Bladder microvascular endothelial cell (primary cell): Measurements from ENCODE around the gene WNT5B. TPM values are rescaled to one million over a fixed set of nuclear protein-coding genes. Genes with fewer than 3 reads are reported as not detected.

Experiments used
- total RNA-seq: library from RNA; depleted of rRNA; stranded (reverse); fragments of >200 nt; gene quantifications from 2 replicates; pipeline ENCODE4 v1.2.3, GENCODE V29; 2014

The WNT5B gene
- 0.32 and 0.44 TPM in 2 replicates for total RNA-seq

DNA sequence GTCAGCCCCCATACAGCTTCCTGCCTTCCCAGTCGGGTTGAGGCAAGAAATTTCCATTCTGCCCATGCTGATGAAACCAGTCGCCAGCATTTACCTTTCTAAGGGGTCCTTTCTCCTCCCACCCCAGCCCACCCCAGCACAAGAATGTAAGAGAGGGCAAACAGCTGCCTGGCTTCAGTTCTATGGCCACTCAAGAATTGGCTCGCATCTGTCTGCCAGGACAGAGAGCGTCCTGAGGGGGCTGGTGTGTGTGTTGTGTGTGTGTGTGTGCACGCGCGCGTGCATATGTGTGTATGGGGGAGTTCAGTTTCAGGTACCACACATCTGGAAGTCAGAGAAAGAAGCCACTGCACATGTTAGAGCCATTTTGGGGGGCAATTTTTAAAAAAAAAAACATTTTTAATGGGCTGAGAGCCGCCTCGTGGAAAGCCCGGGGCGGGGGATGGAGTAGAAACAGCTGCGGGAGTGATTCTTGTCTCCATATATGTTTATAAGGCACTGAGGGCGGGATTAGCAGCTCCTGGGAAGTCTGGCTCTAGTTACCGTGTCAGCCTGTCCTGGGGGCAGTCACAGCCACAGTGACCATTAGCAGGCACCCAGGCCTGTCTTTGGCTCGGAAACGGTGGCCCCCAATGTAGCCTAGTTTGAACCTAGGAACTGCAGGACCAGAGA lies at the start of gene WNT5B:
TSS of gene WNT5B (plus strand) at position 566 of the 672 bp plus-strand sequence. CDS start 2,124 bp downstream, outside the sequence.

DNA sequence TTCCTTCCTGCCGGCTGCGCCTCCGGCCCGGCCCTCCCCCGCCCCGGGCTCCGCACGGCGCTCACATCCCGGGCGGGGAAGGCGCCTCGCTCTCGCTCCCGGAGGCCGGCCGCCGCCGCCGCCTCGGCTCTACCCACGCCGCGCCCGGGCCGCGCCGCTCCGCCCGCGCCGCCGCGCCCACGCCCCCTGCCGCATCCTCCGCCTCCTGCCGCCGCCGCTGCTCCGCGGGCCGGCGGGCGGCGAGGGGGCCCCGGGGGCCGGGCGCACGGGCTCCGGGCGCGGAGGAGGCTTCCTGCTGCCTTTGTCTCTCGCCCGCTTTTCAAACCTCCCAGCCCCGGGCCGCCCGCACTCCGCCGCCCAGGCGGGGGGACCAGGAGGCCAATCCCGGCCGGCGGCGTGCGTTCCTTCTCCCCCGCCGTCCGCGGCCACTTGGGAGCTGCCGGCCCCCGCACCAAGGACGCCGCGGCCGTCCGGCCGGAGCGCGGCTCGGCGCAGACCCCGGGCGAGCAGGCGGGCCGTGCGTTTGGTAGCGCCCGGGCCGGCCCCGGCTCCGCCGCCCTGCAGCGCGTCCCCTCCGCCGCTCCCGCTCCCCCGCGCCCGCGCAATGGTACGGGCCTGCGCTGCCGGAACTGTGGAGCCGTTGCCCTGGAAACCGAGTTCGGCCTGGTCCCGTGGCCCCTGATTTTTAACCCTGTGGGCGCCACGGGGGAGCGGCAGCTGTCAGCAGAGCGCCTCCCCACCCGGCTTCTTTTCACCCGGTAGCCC lies 34.6 kb upstream of the WNT5B start, which contains the start of gene FBXL14:
TSS of gene FBXL14 (minus strand) at position 321 of the 765 bp plus-strand sequence. CDS start 515 bp downstream, outside the sequence.

DNA sequence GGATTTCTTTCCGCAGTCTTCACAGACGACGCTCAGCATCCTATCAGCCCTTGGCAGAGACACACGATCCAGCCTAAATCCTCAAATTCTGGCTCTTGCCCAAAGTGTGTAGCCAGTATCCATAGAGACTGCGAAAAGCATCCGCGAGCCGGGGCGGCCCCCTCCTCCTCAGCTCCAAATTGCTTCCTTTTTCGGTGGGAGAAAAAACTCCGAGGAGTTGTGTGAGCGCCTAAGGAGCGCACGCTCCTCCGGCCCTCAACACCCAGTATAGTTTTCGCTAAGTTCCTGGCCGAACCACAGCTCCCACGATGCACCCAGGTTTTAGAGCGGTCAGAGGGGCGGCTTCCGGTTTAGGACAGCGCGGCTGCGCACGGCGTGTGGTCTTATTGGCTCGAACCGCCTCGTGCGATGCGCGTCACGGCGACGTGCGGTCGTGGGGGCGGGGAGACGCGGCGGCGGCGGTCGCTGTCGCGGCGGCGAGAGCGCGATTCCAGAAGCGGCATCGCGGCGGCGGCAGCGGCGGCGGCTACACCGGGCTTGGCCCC lies 61.6 kb downstream of the WNT5B start, which contains the start of gene ADIPOR2:
TSS of gene ADIPOR2 (plus strand) at position 493 of the 545 bp plus-strand sequence. CDS start 63,274 bp downstream, outside the sequence.

Other genes with a start within 250 kb of the WNT5B start
- 10.7 and 17.1 TPM in 2 replicates for gene FBXL14, start 34.6 kb upstream of the WNT5B start, total RNA-seq
- 55.0 and 59.9 TPM in 2 replicates for gene ADIPOR2, start 61.8 kb downstream of the WNT5B start, total RNA-seq
- gene LRTM2, start 191.3 kb downstream of the WNT5B start, total RNA-seq: not detected in 2 replicates